HG03280 (cell line): ENCODE measurements around the gene GLO1.
"Not testable (repeated sequence)": the region's sequence is repeated elsewhere in the genome, so short reads cannot be mapped to it uniquely, and the experiment has no call there.

Experiments
- ATAC-seq: cut with Tn5 transposase; IDR thresholded peaks from one replicate; pipeline ENCODE4 v1.9.1; 2021; ENCODE audit warnings: mild to moderate bottlenecking, moderate library complexity; ENCODE audit not compliant: unreplicated experiment

GLO1 gene

GRCh38 chr6:38708496-38708895 is 5.6 kb upstream of the GLO1 start:
- no peak for ATAC-seq

- ATAC-seq: no peak
These were observed 3.0 kb upstream of the GLO1 start for GRCh38 chr6:38705924-38706323.

- no peak for ATAC-seq
These were observed 1.1 kb upstream of the GLO1 start for GRCh38 chr6:38703949-38704590.

- ATAC-seq: no peak
These were observed 1.4 kb downstream of the GLO1 start for GRCh38 chr6:38701551-38701950.

GRCh38 chr6:38699702-38700101 is 3.2 kb downstream of the GLO1 start:
- not testable (repeated sequence) for ATAC-seq

- no peak for ATAC-seq
These were observed 5.1 kb downstream of the GLO1 start for GRCh38 chr6:38697846-38698245.

- no peak for ATAC-seq
These were observed 6.6 kb downstream of the GLO1 start for GRCh38 chr6:38696345-38696744.

- ATAC-seq: no peak
These were observed 7.0 kb downstream of the GLO1 start for GRCh38 chr6:38695933-38696332.

GRCh38 chr6:38695227-38695900 is 7.6 kb downstream of the GLO1 start:
- no peak for ATAC-seq

- no peak for ATAC-seq
These were observed 14.3 kb downstream of the GLO1 start for GRCh38 chr6:38688579-38689087.

- no peak for ATAC-seq
These were observed 15.4 kb downstream of the GLO1 start for GRCh38 chr6:38687549-38687948.

GRCh38 chr6:38687043-38687353 is 15.9 kb downstream of the GLO1 start:
- no peak for ATAC-seq

- no peak for ATAC-seq
These were observed 16.5 kb downstream of the GLO1 start for GRCh38 chr6:38686270-38687042.

GRCh38 chr6:38684904-38685303 is 18.0 kb downstream of the GLO1 start:
- no peak for ATAC-seq

- ATAC-seq: no peak
These were observed 18.7 kb downstream of the GLO1 start for GRCh38 chr6:38684237-38684636.

GRCh38 chr6:38681850-38682249 is 21.1 kb downstream of the GLO1 start:
- ATAC-seq: no peak

GRCh38 chr6:38679668-38680067 is 23.3 kb downstream of the GLO1 start:
- ATAC-seq: no peak

GRCh38 chr6:38678178-38678760 is 24.7 kb downstream of the GLO1 start:
- no peak for ATAC-seq

- ATAC-seq: no peak
These were observed 25.9 kb downstream of the GLO1 start for GRCh38 chr6:38676974-38677544.

- ATAC-seq: peak; percentile 45
These were observed 26.5 kb downstream of the GLO1 start for GRCh38 chr6:38676236-38676973.
